ENCODE measurements around the gene ANKRD36C.
"Not testable (repeated sequence)": the region's sequence is repeated elsewhere in the genome, so short reads cannot be mapped to it uniquely, and the experiment has no call there.

DNA sequence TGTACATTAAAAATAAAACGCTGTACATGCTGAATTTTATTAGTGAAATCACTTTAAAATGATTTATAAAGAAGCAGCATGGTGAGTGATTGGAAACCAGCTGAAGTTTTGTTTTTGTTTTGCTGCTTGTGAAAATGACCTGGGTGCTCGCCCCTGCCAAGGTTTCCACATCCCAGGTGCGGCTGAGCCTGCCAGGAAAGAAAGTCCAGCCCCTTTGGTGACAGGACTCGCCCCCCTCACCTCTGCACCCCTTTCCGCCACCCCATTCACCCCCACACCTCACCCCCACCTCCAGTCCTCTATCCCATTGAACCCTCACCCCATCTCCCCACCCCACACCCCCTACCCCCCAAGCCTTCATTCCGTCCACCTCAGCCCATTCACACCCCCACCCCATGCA is 740 bp downstream of the ANKRD36C start:
- TF ChIP-seq, protein P1, sequence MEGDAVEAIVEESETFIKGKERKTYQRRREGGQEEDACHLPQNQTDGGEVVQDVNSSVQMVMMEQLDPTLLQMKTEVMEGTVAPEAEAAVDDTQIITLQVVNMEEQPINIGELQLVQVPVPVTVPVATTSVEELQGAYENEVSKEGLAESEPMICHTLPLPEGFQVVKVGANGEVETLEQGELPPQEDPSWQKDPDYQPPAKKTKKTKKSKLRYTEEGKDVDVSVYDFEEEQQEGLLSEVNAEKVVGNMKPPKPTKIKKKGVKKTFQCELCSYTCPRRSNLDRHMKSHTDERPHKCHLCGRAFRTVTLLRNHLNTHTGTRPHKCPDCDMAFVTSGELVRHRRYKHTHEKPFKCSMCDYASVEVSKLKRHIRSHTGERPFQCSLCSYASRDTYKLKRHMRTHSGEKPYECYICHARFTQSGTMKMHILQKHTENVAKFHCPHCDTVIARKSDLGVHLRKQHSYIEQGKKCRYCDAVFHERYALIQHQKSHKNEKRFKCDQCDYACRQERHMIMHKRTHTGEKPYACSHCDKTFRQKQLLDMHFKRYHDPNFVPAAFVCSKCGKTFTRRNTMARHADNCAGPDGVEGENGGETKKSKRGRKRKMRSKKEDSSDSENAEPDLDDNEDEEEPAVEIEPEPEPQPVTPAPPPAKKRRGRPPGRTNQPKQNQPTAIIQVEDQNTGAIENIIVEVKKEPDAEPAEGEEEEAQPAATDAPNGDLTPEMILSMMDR (IDR thresholded peaks at IDR 0.05), result not testable (repeated sequence)
- TF ChIP-seq EZH2 (IDR thresholded peaks at IDR 0.05; ENCODE audit: borderline replicate concordance, insufficient read depth, low read depth, low read length, poor library complexity, severe bottlenecking), result not testable (repeated sequence)
